Right kidney (tissue), 1 donor: ENCODE data around the gene SYNJ2.

ENCODE experiments used
- DNase-seq: peaks from one replicate; pipeline ENCODE4 v3.0.0-alpha.2; 2016

Gene SYNJ2

DNA sequence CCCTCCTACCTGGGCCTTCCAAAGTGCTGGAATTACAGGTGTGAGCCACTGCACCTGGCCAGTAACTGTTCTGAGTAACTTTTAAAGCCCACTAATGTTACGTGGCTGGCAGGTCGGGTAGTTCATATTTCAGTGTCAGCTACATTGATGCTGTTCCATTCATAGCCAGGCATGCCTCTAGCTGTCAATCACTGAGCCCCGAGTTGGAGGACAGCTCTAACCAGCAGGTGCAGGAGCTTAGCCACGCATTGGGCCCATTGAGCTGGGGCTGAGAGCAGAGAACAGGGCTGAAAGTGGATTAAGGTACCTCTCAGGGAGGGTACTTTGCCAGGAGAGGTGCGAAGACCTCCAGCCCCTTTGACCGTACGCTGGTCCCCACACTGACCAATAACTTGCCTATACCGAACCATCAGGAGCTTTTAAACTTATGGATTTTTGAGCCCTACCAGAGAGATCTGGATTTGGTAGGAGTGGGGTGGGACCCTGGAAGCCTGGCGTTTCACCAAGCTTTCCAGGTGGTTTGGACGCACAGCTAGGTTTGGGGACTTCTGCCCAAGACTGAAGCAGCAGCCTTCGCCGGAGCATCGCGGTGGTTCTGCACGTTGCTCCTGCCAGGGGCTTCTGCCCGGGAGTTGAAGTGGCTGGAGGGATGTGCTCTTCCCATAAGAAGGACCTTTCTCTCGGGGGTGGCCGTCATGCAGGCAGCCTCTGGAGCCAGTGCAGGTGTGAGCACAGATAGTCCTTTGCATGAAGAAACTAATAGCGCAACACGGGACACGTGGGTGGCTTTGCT is 103.8 kb downstream of the SYNJ2 start:
- DNase-seq, result no peak

DNA sequence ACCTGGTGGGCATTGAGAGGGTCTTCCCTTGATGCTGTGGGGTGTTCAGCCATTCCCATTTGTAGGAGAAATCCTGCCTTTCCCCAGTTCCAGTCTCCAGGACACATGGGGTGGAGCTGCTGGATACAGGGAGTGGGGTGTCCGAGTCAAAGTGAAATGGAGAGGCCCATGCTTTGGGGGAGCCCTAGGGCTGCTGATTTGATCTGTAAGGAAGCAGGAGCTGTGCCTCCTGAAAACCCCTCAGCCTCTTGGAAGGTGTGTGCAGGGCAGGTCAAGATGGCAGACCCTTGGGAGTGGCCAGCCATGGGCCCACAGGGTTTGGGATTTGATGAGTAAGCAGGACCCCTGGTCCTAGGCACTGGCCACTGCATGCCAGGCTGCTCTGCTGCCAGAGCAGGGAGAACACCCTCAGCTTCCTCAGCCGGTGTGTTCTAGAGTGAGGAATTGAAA is 104.4 kb downstream of the SYNJ2 start:
- DNase-seq, result no peak

DNA sequence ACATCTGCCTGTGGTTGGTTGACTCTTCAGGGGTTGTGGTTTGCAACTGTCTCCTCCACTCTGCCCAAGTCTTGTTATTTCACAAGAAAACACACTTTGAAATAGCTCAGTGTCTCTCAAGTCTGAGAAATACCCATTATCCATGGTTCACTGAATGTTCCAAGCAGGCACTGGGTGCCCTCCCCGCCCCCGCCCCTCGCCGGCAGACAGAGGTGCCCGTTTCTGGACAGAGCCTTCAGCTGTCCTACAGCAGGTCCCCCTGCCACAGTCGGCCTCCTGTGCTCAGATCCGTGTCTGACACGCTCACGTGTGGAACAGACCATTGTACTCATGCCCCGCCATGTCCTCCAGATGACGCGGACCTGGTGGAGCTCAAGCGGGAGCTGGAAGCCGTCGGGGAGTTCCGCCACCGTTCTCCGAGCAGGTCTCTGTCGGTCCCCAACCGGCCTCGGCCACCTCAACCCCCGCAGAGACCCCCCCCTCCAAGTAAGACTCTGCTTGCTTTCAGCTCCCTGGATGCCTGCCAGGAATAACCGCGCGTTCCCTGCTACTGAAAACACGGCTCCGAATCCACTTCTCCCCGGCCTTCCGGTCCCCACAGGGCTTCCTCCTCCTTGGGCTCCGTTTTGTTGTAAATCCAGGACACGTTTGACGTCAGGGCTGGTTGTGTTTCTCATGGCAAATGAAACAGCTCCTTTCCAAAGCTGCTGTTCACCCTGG is 105.0 kb downstream of the SYNJ2 start:
- peak; percentile 40 for DNase-seq

DNA sequence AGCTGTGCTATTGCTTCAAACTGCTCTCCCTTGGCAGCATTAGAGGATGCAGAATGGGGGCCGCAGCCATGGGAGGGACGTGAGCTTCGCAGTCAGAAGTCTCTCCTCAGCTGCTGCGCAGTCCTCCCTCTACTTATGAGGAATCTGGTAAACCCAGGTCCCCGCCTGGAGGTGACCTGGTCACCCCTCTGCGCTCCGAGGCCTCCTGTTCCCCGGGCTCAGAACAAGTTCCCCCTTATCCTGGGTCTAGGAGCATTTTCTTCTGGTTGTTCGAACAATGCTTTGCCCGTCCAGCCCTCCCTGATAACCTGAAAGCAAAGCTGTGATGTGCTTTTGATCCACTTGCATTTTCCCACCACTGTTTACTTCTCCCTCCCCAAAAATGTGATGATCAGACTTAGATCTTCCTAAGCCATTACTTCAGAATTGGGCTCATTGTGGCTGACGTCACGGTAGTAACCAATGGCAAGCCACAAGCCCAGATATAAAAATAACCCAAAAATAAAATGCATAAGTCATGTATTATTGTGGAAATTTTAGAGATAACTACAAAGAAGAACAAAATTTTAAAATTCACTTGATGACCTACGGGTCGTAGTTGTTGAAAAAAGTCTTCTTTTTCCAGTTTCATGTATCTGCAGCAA is 105.7 kb downstream of the SYNJ2 start:
- DNase-seq, result no peak

DNA sequence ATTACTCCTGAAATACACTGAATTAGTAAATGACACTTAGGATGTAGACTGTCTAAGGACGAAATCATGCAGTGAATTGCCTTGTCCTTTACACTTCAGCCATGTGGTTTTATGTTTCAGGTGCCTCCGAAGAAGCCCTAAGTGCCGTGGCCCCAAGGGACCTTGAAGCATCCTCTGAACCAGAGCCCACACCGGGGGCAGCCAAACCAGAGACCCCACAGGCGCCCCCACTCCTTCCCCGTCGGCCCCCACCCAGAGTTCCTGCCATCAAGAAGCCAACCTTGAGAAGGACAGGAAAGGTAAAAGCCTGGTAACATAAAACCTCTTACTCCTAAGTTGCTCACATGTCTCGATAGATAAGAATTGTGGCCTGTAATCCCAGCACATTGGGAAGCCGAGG is 111.1 kb downstream of the SYNJ2 start:
- DNase-seq, result no peak

GRCh38 chr6:158095031-158095430 is 113.4 kb downstream of the SYNJ2 start:
- DNase-seq, result no peak

DNA sequence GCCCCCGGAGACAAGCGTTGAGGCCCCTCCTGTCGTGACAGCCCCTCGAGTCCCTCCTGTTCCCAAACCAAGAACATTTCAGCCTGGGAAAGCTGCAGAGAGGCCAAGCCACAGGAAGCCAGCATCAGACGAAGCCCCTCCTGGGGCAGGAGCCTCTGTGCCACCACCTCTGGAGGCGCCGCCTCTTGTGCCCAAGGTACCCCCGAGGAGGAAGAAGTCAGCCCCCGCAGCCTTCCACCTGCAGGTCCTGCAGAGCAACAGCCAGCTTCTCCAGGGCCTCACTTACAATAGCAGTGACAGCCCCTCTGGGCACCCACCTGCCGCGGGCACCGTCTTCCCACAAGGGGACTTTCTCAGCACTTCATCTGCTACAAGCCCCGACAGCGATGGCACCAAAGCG is 114.0 kb downstream of the SYNJ2 start:
- no peak for DNase-seq

- DNase-seq, result no peak
Observed at GRCh38 chr6:158103228-158103627, 121.6 kb downstream of the SYNJ2 start.

GRCh38 chr6:158104696-158105095 is 123.0 kb downstream of the SYNJ2 start:
- DNase-seq, result no peak

DNA sequence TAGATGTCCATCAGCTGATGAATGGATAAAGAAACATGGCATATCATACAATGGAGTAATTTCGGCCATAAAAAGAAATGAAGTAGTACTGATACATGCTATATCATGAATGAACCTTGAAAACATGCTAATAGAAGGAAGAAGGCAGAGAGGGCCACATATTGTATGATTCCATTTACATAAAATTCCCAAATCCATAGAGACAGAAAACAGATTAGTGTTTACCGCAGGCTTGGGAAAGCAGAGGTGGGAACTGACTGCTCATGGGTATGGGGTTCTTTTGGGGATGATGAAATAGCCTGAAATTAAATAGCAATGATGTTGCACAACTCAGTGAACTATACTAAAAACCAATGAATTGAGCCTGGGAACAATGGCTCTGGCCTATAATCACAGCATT is 128.1 kb downstream of the SYNJ2 start:
- no peak for DNase-seq

DNA sequence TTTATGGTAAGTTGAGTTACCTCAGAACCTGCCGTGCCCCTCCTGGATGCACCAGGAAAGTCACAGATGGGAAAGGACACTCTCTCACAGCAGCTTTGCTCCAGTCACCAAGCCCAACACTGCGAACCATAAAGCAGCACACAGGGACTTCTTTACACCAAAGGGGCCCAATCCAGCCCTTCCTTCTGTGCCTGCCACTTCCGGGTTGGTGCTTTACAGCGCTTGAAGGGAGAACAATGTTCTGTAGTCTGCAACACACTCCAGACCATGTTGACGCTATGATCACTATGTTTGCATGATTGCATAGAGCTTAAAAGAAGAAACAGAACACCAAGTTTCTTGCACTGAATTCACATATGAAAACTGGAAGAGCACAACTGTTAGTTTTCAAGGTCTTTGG is 129.3 kb downstream of the SYNJ2 start:
- no peak for DNase-seq

- DNase-seq, result no peak
Observed at GRCh38 chr6:158111987-158112386, 130.3 kb downstream of the SYNJ2 start.

DNA sequence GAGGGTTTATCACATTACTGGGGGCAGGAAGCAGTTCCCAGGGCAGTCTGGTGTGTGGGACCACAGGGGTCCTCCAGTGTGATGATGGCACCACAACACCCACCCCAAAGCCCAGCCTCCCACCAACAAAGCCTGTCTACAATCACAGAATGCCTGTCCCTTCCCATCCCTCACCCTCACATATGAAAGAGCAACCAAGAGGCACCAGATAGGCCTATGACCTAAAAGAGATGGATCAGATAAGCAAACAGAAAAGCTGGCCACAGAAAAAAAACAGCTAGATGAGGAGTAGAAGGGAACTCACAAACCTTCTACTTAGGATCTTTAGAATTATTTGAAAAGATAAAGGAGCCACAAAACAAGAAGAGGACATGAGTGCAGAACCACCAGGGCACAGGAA is 132.1 kb downstream of the SYNJ2 start:
- DNase-seq, result no peak

DNA sequence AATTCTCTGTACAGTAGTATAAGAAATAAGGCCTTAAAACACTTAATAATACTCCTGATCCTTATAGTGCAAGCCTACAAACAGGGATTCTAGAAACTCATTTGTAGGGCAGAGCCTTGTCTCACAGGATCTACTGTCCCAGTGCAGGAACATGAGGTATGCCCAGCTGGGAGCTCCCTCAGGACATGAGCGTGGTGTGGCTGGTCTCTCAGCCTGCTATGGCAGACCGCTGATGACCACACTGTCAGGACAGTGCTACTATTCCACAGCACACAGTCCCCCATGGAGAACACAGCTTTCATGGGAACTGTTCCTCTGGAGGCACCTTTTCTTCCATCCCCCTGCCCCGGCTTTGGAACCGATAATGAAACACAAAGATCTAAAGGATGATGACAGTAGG is 133.4 kb downstream of the SYNJ2 start:
- DNase-seq, result no peak

- DNase-seq, result no peak
Observed at GRCh38 chr6:158115508-158115907, 133.8 kb downstream of the SYNJ2 start.

DNA sequence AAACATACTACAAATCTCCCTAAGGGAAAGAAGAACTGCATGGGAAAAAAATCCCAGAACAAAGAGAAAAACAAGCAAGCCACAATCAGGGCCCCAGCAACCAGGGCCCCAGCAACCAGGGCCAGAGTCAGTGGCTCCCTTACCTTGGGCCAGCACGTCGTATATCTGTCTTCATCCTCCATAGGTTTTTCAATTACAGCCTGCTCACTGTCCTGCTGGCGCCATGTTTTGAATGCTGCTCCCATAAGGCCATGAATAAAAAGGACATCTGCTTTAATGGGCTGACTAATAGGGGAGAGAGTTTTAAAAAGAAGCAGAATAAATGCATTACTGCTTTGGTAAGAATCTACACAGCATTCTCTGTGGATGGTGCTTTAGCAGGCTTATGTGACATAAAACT is 137.2 kb downstream of the SYNJ2 start:
- no peak for DNase-seq

DNA sequence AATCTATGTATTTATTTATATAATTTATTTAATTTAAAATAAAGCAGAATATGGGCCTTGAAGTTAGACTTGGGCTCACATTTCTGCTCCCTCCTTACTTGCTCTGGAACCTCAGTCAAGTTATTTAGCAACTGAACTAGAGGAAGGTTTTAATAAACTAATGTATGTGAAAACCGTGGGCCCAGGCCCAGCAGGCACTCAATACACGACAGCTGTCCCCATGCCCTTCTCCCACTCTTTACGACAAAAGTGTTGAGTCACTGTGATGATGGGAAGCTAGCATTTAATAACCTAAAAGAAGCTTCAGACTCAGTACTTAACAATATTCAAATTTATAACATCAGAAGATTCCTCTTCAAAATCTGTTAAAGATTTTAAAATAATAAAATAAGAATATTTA is 139.7 kb downstream of the SYNJ2 start:
- no peak for DNase-seq

DNA sequence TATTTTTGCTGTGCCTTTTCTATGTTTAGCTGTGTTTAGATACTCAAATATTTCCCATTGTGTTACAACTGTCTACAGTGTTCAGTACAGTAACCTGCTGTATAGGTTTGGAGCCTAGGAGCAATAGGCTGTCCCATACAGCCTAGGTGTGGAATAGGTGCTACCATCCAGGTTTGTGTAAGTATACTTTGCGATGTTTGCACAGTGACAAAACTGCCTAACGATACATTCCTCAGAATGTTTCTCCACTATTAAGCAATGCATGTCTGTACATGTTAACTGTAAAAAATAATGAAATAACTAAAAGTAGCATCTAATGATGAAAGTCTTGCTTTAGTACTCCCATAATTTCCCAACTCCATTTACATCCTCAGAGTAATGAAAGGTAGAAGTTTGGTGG is 140.4 kb downstream of the SYNJ2 start:
- no peak for DNase-seq

- no peak for DNase-seq
Observed at GRCh38 chr6:158124288-158124687, 142.6 kb downstream of the SYNJ2 start.

GRCh38 chr6:158125271-158125670 is 143.6 kb downstream of the SYNJ2 start:
- no peak for DNase-seq

DNA sequence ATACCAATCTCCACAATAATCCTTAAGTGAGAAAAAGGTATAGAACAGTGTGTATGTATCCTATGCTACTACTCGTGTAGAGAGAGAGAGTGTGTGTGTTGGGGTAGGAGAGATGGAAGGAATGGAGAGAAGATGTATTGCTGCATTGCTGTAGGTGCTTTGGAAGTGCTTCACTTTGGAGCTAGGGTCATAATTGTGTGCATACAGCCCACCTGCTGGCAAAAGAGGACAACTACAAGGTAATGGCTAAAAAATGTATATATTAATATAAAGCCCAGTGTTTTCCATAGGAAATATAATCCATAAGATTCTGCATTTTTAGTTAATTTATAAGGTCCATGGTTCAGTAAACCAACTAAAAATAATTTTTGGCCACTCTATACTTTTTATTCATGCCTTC is 150.3 kb downstream of the SYNJ2 start:
- DNase-seq, result no peak

- no peak for DNase-seq
Observed at GRCh38 chr6:158142789-158143188, 161.1 kb downstream of the SYNJ2 start.

- no peak for DNase-seq
Observed at GRCh38 chr6:158143700-158144099, 162.0 kb downstream of the SYNJ2 start.
